Mucosa of gallbladder (tissue), 1 donor: ENCODE data around the gene CABP5. TPM values are rescaled to one million over a fixed set of nuclear protein-coding genes. Genes with fewer than 3 reads are reported as not detected.
"Not testable (repeated sequence)": the region's sequence is repeated elsewhere in the genome, so short reads cannot be mapped to it uniquely, and the experiment has no call there.

Source experiments
- DNase-seq: peaks from one replicate; pipeline ENCODE4 v3.0.0-alpha.2; 2020; ENCODE audit warnings: low spot score
- total RNA-seq: library from RNA; stranded (reverse); gene quantifications from one replicate; pipeline ENCODE4 v1.2.1, GENCODE V29; 2021
- donor health status: DM: no; HTN: no; CAD: no.

Gene CABP5
- not detected for total RNA-seq

- DNase-seq = no peak
These were observed at the start of gene CABP5 for GRCh38 chr19:48043675-48044258. Gene CABP5 (minus strand): TSS chr19:48044079. CDS start chr19:48043922, 157 bp downstream.

- DNase-seq = not testable (repeated sequence)
These were observed 47.3 kb upstream of the CABP5 start for GRCh38 chr19:48091111-48091718.

- DNase-seq = no peak
These were observed 46.5 kb upstream of the CABP5 start for GRCh38 chr19:48090281-48090802.

GRCh38 chr19:48088991-48089390 lies 45.1 kb upstream of the CABP5 start:
- not testable (repeated sequence) for DNase-seq

- no peak for DNase-seq
These were observed 42.3 kb upstream of the CABP5 start for GRCh38 chr19:48085904-48086864.

GRCh38 chr19:48085076-48085475 lies 41.2 kb upstream of the CABP5 start:
- no peak for DNase-seq

- DNase-seq = no peak
These were observed 37.2 kb upstream of the CABP5 start for GRCh38 chr19:48081106-48081505.

- not testable (repeated sequence) for DNase-seq
These were observed 26.4 kb upstream of the CABP5 start for GRCh38 chr19:48070177-48070769.

- no peak for DNase-seq
These were observed 25.6 kb upstream of the CABP5 start for GRCh38 chr19:48069435-48069834.

GRCh38 chr19:48064509-48064908 lies 20.6 kb upstream of the CABP5 start:
- DNase-seq = no peak

GRCh38 chr19:48061401-48062344 lies 17.8 kb upstream of the CABP5 start:
- DNase-seq = no peak

GRCh38 chr19:48060381-48060780 lies 16.5 kb upstream of the CABP5 start:
- no peak for DNase-seq

- DNase-seq = no peak
These were observed 15.5 kb upstream of the CABP5 start for GRCh38 chr19:48059331-48059730.

GRCh38 chr19:48053856-48054255 lies 10.0 kb upstream of the CABP5 start:
- no peak for DNase-seq

- DNase-seq = no peak
These were observed 9.2 kb upstream of the CABP5 start for GRCh38 chr19:48053076-48053475.

- DNase-seq = no peak
These were observed 7.6 kb upstream of the CABP5 start for GRCh38 chr19:48051335-48052033.

- DNase-seq = no peak
These were observed 682 bp upstream of the CABP5 start for GRCh38 chr19:48044561-48044960.

- DNase-seq = no peak
These were observed 1.9 kb downstream of the CABP5 start for GRCh38 chr19:48041877-48042580.

- DNase-seq = no peak
These were observed 7.1 kb downstream of the CABP5 start for GRCh38 chr19:48036765-48037164.

- DNase-seq = no peak
These were observed 10.3 kb downstream of the CABP5 start for GRCh38 chr19:48033604-48034003.
